Ishikawa (cell line): ENCODE data around the gene NCDN.
A peak's percentile ranks its signal among the peaks of the same experiment; 100 is the strongest.

Experiments
- CEBPB ChIP-seq: IDR thresholded peaks from 2 replicates; pipeline ENCODE4 v1.6.1; 2012
- CREB1 ChIP-seq: IDR thresholded peaks from 2 replicates; pipeline ENCODE4 v1.6.1; 2012; ENCODE audit warnings: low read depth
- EGR1 ChIP-seq: IDR thresholded peaks from 2 replicates; pipeline ENCODE4 v1.6.1; 2012
- EP300 ChIP-seq: IDR thresholded peaks from 2 replicates; pipeline ENCODE4 v1.6.1; 2012; ENCODE audit warnings: borderline replicate concordance
- FOXM1 ChIP-seq: IDR thresholded peaks from 2 replicates; pipeline ENCODE4 v1.6.1; 2012; ENCODE audit warnings: low read depth, borderline replicate concordance
- NFIC ChIP-seq: IDR thresholded peaks from 2 replicates; pipeline ENCODE4 v1.6.1; 2012
- RAD21 ChIP-seq: IDR thresholded peaks from 2 replicates; pipeline ENCODE4 v1.6.1; 2012; ENCODE audit warnings: low read depth
- TAF1 ChIP-seq: IDR thresholded peaks from 2 replicates; pipeline ENCODE4 v1.6.1; 2012; ENCODE audit warnings: low read depth, mild to moderate bottlenecking
- TCF12 ChIP-seq: IDR thresholded peaks from 2 replicates; pipeline ENCODE4 v1.6.1; 2012; ENCODE audit warnings: low read depth
- TEAD4 ChIP-seq: IDR thresholded peaks from 2 replicates; pipeline ENCODE4 v1.6.1; 2012
- YY1 ChIP-seq: IDR thresholded peaks from 2 replicates; pipeline ENCODE4 v1.6.1; 2012; ENCODE audit warnings: low read depth
- ZBTB7A ChIP-seq: IDR thresholded peaks from 2 replicates; pipeline ENCODE4 v1.6.1; 2012; ENCODE audit warnings: low read depth
- TF ChIP-seq, protein P1 (sequence below): IDR thresholded peaks from 2 replicates; pipeline ENCODE4 v1.6.1; 2012
- TF ChIP-seq, protein P2 (sequence below): IDR thresholded peaks from 2 replicates; pipeline ENCODE4 v1.6.1; 2012; ENCODE audit warnings: low read depth, mild to moderate bottlenecking

DNA sequence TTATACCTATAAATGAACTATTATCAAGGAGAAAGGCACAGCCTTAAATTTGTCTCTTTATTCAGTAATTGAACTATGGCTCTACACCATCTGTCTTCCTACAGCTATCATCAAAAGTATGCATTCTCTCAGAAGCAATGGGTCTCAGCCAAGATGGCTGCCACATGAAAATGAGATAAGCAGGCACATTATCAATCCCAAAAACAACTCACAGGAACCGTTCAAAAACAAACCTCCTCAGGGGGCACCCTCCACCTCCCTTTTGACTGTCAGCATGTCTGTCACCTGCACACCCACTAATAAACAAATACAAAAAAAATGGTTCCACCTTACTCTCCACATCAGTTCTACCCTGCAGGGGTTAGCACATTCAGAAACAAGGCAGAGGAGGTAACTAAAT, 24.0 kb upstream of the NCDN start:
- TF ChIP-seq TAF1, result no peak
- TF ChIP-seq EP300, result no peak
- 0 out of 2 replicates have a peak, but pooled peaks have one; percentile 27 for TF ChIP-seq YY1
- TF ChIP-seq, protein P1, sequence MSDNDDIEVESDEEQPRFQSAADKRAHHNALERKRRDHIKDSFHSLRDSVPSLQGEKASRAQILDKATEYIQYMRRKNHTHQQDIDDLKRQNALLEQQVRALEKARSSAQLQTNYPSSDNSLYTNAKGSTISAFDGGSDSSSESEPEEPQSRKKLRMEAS, result no peak
- TF ChIP-seq, protein P2, sequence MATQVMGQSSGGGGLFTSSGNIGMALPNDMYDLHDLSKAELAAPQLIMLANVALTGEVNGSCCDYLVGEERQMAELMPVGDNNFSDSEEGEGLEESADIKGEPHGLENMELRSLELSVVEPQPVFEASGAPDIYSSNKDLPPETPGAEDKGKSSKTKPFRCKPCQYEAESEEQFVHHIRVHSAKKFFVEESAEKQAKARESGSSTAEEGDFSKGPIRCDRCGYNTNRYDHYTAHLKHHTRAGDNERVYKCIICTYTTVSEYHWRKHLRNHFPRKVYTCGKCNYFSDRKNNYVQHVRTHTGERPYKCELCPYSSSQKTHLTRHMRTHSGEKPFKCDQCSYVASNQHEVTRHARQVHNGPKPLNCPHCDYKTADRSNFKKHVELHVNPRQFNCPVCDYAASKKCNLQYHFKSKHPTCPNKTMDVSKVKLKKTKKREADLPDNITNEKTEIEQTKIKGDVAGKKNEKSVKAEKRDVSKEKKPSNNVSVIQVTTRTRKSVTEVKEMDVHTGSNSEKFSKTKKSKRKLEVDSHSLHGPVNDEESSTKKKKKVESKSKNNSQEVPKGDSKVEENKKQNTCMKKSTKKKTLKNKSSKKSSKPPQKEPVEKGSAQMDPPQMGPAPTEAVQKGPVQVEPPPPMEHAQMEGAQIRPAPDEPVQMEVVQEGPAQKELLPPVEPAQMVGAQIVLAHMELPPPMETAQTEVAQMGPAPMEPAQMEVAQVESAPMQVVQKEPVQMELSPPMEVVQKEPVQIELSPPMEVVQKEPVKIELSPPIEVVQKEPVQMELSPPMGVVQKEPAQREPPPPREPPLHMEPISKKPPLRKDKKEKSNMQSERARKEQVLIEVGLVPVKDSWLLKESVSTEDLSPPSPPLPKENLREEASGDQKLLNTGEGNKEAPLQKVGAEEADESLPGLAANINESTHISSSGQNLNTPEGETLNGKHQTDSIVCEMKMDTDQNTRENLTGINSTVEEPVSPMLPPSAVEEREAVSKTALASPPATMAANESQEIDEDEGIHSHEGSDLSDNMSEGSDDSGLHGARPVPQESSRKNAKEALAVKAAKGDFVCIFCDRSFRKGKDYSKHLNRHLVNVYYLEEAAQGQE, result no peak
- TF ChIP-seq CREB1, result no peak
- TF ChIP-seq EGR1, result no peak
- TF ChIP-seq CEBPB, result no peak
- no peak for TF ChIP-seq TCF12
- no peak for TF ChIP-seq FOXM1
- TF ChIP-seq RAD21, result no peak
- no peak for TF ChIP-seq NFIC
- TF ChIP-seq ZBTB7A, result no peak
- no peak for TF ChIP-seq TEAD4
